Measurements from ENCODE around the gene EXT2.

DNA sequence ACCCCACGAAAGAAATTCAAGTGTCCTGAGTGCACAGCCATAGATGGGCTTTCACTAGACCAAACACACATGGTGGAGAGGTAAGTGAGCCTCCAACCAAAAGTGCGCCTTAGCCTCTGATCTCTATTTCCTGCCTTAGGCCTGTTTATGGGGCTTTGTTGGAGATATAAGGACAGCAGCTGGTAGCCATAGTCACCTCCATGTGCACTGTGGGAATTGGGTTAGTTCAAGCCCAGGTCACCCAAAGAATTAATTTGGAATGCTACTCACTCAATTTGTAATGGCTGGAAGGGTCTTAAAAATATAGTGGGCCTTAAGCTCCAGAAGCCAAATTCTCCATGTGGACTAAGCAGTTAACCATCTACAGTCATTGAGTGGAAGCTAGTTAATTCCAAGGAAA is 140.8 kb downstream of the EXT2 start:
- TF ChIP-seq, protein P1, sequence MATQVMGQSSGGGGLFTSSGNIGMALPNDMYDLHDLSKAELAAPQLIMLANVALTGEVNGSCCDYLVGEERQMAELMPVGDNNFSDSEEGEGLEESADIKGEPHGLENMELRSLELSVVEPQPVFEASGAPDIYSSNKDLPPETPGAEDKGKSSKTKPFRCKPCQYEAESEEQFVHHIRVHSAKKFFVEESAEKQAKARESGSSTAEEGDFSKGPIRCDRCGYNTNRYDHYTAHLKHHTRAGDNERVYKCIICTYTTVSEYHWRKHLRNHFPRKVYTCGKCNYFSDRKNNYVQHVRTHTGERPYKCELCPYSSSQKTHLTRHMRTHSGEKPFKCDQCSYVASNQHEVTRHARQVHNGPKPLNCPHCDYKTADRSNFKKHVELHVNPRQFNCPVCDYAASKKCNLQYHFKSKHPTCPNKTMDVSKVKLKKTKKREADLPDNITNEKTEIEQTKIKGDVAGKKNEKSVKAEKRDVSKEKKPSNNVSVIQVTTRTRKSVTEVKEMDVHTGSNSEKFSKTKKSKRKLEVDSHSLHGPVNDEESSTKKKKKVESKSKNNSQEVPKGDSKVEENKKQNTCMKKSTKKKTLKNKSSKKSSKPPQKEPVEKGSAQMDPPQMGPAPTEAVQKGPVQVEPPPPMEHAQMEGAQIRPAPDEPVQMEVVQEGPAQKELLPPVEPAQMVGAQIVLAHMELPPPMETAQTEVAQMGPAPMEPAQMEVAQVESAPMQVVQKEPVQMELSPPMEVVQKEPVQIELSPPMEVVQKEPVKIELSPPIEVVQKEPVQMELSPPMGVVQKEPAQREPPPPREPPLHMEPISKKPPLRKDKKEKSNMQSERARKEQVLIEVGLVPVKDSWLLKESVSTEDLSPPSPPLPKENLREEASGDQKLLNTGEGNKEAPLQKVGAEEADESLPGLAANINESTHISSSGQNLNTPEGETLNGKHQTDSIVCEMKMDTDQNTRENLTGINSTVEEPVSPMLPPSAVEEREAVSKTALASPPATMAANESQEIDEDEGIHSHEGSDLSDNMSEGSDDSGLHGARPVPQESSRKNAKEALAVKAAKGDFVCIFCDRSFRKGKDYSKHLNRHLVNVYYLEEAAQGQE (IDR thresholded peaks at IDR 0.05; ENCODE audit: low read depth), result no peak
- TF ChIP-seq, protein P2, sequence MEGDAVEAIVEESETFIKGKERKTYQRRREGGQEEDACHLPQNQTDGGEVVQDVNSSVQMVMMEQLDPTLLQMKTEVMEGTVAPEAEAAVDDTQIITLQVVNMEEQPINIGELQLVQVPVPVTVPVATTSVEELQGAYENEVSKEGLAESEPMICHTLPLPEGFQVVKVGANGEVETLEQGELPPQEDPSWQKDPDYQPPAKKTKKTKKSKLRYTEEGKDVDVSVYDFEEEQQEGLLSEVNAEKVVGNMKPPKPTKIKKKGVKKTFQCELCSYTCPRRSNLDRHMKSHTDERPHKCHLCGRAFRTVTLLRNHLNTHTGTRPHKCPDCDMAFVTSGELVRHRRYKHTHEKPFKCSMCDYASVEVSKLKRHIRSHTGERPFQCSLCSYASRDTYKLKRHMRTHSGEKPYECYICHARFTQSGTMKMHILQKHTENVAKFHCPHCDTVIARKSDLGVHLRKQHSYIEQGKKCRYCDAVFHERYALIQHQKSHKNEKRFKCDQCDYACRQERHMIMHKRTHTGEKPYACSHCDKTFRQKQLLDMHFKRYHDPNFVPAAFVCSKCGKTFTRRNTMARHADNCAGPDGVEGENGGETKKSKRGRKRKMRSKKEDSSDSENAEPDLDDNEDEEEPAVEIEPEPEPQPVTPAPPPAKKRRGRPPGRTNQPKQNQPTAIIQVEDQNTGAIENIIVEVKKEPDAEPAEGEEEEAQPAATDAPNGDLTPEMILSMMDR (IDR thresholded peaks at IDR 0.05 in 2 of 3, conservative IDR thresholded peaks at IDR 0.05 in 1 of 3; ENCODE audit: borderline replicate concordance in 1 of 3, insufficient read depth in 1 of 3, low read depth in 2 of 3, low read length in 2 of 3), result no peak
- TF ChIP-seq POLR2AphosphoS5 (IDR thresholded peaks at IDR 0.05; ENCODE audit: low read depth, low read length) (no peak), CEBPB (IDR thresholded peaks at IDR 0.05; ENCODE audit: low read depth) (no peak), EZH2phosphoT487 (IDR thresholded peaks at IDR 0.05; ENCODE audit: borderline replicate concordance) (no peak), ZFX (IDR thresholded peaks at IDR 0.05) (no peak), YY1 (IDR thresholded peaks at IDR 0.05; ENCODE audit: extremely low read depth, insufficient replicate concordance, low read depth, low read length) (no peak), POLR2A (IDR thresholded peaks at IDR 0.05; ENCODE audit: borderline replicate concordance, extremely low read depth, insufficient read depth, insufficient read length) (no peak), EZH2 (IDR thresholded peaks at IDR 0.05) (no peak), SIN3A (IDR thresholded peaks at IDR 0.05; ENCODE audit: low read depth) (no peak), RAD21 (IDR thresholded peaks at IDR 0.05; ENCODE audit: low read depth) (no peak), ZNF274 (IDR thresholded peaks at IDR 0.05; ENCODE audit: low read depth, low read length) (no peak)
- TF ChIP-seq, protein P3, sequence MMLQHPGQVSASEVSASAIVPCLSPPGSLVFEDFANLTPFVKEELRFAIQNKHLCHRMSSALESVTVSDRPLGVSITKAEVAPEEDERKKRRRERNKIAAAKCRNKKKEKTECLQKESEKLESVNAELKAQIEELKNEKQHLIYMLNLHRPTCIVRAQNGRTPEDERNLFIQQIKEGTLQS (IDR thresholded peaks at IDR 0.05), result no peak
